Measurements from ENCODE around the gene FANCC. TPM values are rescaled to one million over a fixed set of nuclear protein-coding genes. Genes with fewer than 3 reads are reported as not detected.

Gene FANCC
- total RNA-seq, 2 donors from 2014 or later, result 17.6 to 23.5 TPM

GRCh38 chr9:95097279-95097678, 220.2 kb downstream of the FANCC start:
- Histone ChIP-seq H3K4me3 (ENCODE audit: low read length) (no peak overlapping the region), H3K36me3 (ENCODE audit: control insufficient read depth, insufficient read depth, low read length) (peaks cover 12% of the 10 kb centered on the region), H3K4me1 (ENCODE audit: control insufficient read depth, insufficient read depth, low read length) (peaks cover under 1% of the 10 kb centered on the region), H3K27me3 (ENCODE audit: control insufficient read depth, insufficient read depth, low read length, poor library complexity, severe bottlenecking) (no peaks in the 10 kb centered on the region), H3K27ac (ENCODE audit: low read depth, low read length) (no peak overlapping the region), H3K9me3 (ENCODE audit: control insufficient read depth, low read length) (no peaks in the 10 kb centered on the region), H3K9ac (ENCODE audit: extremely low read depth, low read length, poor library complexity, severe bottlenecking) (no peak overlapping the region)
- peaks cover 13% of the 10 kb centered on the region for H3K36me3 Mint-ChIP-seq (ENCODE audit: low read depth)
- no peak for DNase-seq
- TF ChIP-seq CTCF (conservative IDR thresholded peaks at IDR 0.05), result no peak
- H3K4me3 Mint-ChIP-seq, result no peak overlapping the region
- H3K27me3 Mint-ChIP-seq (ENCODE audit: insufficient read depth), result no peaks in the 10 kb centered on the region
- H3K9me3 Mint-ChIP-seq, result no peaks in the 10 kb centered on the region
- WGBS, 2 experiments (ENCODE audit: insufficient coverage in 1 of 2, insufficient read length in 1 of 2), result 95 to 98% methylated on average over 7 of the region's 7 CpGs
- H3K27ac Mint-ChIP-seq, result no peak overlapping the region
- H3K4me1 Mint-ChIP-seq, result peaks cover 6% of the 10 kb centered on the region

DNA sequence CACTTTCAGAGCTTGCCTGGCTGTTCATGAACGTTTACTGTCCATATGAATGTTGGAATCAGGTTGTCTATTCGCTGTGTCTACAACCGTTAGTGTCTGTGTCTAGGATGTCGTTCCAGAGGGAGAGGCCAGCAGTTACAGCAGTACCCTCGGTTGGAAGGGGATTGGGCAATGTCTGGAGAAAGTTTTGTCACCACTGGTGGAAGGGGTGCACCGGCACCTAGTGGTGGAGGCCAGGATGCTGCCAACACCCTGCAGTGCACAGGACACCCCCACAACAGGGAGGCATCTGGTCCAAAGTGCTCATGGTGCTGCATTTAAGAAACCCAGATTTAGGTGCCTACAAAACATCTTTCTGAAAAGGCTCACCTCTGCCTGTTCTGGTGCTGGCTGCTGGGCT, 220.7 kb downstream of the FANCC start:
- 91 to 98% methylated on average over 5 to 6 of the region's 6 CpGs for WGBS, 2 experiments (ENCODE audit: insufficient coverage in 1 of 2, insufficient read length in 1 of 2)

DNA sequence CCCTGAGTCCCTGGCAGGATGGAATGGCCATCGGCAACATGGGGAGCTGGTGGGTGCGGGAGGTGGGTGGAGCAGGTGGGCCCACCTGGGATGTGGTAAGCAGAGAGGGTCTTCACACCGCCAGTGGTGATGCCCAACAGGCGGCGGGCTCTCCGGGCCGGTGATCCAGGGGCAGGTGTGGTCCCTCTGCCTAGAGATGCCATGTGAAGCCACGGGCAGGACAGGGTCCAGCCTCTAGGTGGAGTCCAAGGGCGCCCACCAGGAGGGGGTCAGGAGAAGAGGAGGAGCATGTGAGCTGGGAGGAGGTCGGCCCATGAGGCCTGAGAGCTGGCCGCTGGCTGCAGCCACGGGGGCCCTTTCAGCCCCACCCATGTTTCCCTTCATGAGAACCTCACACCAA, 221.1 kb downstream of the FANCC start:
- 89 to 96% methylated on average over 3 to 12 of the region's 12 CpGs for WGBS, 2 experiments (ENCODE audit: insufficient coverage in 1 of 2, insufficient read length in 1 of 2)

More for the DNA sequence above, 220.7 kb downstream of the FANCC start:
- peaks cover 12% of the 10 kb centered on the region for H3K36me3 ChIP-seq (ENCODE audit: control insufficient read depth, insufficient read depth, low read length)
- no peak for TF ChIP-seq CTCF (conservative IDR thresholded peaks at IDR 0.05)
- peaks cover 8% of the 10 kb centered on the region for H3K4me1 Mint-ChIP-seq
- H3K27ac ChIP-seq (ENCODE audit: low read depth, low read length), result no peak overlapping the region
- H3K4me1 ChIP-seq (ENCODE audit: control insufficient read depth, insufficient read depth, low read length), result peaks cover 5% of the 10 kb centered on the region
- no peak overlapping the region for H3K27ac Mint-ChIP-seq
- H3K36me3 Mint-ChIP-seq (ENCODE audit: low read depth), result peaks cover 13% of the 10 kb centered on the region
- no peak overlapping the region for H3K4me3 ChIP-seq (ENCODE audit: low read length)
- no peak overlapping the region for H3K9ac ChIP-seq (ENCODE audit: extremely low read depth, low read length, poor library complexity, severe bottlenecking)
- no peaks in the 10 kb centered on the region for H3K9me3 ChIP-seq (ENCODE audit: control insufficient read depth, low read length)
- H3K27me3 Mint-ChIP-seq (ENCODE audit: insufficient read depth), result no peaks in the 10 kb centered on the region
- no peak overlapping the region for H3K4me3 Mint-ChIP-seq
- H3K27me3 ChIP-seq (ENCODE audit: control insufficient read depth, insufficient read depth, low read length, poor library complexity, severe bottlenecking), result no peaks in the 10 kb centered on the region
- no peak for DNase-seq
- H3K9me3 Mint-ChIP-seq, result no peaks in the 10 kb centered on the region

More for the DNA sequence above, 221.1 kb downstream of the FANCC start:
- Mint-ChIP-seq H3K4me3 (no peak overlapping the region), H3K9me3 (no peaks in the 10 kb centered on the region), H3K27me3 (ENCODE audit: insufficient read depth) (no peaks in the 10 kb centered on the region), H3K27ac (no peak overlapping the region), H3K4me1 (peaks cover 12% of the 10 kb centered on the region), H3K36me3 (ENCODE audit: low read depth) (peaks cover 13% of the 10 kb centered on the region)
- no peak overlapping the region for H3K27ac ChIP-seq (ENCODE audit: low read depth, low read length)
- no peak overlapping the region for H3K9ac ChIP-seq (ENCODE audit: extremely low read depth, low read length, poor library complexity, severe bottlenecking)
- H3K9me3 ChIP-seq (ENCODE audit: control insufficient read depth, low read length), result no peaks in the 10 kb centered on the region
- no peak for DNase-seq
- peaks cover 9% of the 10 kb centered on the region for H3K4me1 ChIP-seq (ENCODE audit: control insufficient read depth, insufficient read depth, low read length)
- TF ChIP-seq CTCF (conservative IDR thresholded peaks at IDR 0.05), result peak; percentile 28
- peaks cover 7% of the 10 kb centered on the region for H3K36me3 ChIP-seq (ENCODE audit: control insufficient read depth, insufficient read depth, low read length)
- no peaks in the 10 kb centered on the region for H3K27me3 ChIP-seq (ENCODE audit: control insufficient read depth, insufficient read depth, low read length, poor library complexity, severe bottlenecking)
- no peak overlapping the region for H3K4me3 ChIP-seq (ENCODE audit: low read length)
